NCI-H510A (cell line): Measurements from ENCODE around the gene CBX5.
"Not testable (repeated sequence)": the region's sequence is repeated elsewhere in the genome, so short reads cannot be mapped to it uniquely, and the experiment has no call there.

Experiments
- DNase-seq: peaks from one replicate; lab custom pipeline; 2025; lab: John Stamatoyannopoulos, UW

CBX5 gene

DNA sequence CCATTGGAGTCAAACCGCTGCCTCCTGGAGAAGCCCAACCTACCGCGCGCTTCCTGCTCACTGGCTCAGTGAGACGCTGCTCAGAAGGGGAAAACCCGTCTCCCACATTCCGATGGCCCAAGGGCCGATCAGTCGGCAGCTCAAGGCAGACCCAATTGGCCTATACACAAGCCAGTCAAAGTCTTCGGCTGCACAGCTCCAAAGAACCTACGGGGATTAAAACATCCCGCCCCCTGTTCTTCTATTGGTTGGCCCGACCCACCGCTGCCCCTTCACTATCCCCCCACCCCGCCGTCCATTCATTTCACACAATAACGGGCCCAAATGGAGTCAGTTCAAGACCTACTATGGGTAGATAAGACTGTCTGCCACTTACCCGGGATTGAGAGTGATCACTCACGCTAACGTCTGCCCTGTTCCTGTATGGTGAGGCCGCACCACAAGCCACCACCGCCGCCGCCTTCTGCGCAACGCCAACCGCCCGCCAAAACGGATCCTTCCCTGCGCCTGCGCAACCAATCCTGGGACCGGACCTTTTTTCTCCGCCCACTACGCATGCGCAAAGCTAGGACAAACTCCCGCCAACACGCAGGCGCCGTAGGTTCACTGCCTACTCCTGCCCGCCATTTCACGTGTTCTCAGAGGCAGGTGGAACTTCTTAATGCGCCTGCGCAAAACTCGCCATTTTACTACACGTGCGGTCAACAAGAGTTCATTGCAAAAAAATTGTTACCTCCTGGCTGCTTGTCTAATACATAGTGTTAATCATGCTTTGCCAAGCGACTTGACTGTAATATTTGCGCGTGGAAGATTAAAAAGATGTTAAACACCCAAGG lies at the start of gene CBX5:
TSS of gene CBX5 (minus strand) at position 491 of the 836 bp plus-strand sequence. CDS start 22,472 bp downstream, outside the sequence.
- DNase-seq = peak; percentile 98

DNA sequence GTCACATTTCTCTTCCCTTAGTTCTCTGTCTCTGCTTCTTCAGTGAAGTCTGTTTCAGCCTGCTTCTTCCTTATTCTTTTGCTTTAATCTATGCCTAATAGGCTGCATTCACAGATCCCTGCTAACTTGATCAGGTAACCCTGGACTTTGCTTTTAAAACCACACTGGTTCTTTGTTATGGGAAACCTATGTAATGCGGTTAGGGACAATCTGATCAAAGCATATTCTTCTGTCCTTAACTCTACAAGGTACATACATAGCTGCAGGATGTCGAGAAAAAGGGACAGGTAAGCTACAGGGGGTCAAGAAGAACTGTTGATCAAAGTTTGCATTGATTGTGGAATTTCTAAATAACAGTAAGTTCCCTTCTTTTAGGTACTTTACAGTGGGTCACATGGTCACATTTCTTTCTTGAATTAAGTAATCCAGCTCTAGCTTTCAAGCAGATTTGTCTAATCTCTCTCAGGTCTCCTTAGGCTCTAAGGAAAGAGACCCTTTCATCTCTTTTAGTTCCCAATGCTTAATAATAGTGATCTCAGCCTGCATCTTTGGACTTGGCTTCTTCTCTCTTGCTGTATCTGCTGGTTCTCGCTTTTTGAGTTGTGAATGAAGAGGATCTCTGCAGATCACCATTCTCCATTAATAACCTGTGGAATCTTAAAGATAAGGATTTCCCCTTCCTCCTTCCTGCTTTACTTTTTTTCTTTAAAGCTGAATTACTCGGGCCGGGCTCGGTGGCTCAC lies 48.8 kb upstream of the CBX5 start:
- no peak for DNase-seq

DNA sequence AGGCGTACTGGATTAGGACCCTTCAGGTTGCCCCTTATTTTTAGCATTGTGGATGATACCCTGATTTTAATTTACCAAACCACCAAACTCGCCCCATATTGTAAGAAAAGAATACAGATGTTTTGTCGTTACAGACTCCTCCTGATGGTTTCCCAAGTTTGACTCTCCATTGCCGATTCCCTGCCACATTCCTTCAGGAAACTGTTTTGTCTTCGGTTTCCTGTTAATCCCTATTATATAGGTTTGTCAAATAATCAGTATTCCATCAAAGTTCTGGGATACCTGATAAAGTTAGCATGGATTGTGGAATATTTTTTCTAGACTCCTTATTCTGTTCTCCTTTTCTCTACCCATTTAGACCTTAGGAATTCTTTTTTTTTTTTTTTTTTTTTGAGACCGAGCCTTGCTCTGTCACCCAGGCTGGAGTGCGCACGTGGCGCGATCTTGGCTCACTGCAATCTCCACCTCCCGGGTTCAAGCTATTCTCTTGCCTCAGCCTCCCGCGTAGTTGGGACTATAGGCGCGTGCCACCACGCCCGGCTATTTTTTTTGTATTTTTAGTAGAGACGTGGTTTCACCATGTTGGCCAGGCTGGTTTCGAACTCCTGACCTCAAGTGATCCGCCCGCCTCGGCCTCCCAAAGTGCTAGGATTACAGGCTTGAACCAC lies 45.7 kb upstream of the CBX5 start:
- not testable (repeated sequence) for DNase-seq

DNA sequence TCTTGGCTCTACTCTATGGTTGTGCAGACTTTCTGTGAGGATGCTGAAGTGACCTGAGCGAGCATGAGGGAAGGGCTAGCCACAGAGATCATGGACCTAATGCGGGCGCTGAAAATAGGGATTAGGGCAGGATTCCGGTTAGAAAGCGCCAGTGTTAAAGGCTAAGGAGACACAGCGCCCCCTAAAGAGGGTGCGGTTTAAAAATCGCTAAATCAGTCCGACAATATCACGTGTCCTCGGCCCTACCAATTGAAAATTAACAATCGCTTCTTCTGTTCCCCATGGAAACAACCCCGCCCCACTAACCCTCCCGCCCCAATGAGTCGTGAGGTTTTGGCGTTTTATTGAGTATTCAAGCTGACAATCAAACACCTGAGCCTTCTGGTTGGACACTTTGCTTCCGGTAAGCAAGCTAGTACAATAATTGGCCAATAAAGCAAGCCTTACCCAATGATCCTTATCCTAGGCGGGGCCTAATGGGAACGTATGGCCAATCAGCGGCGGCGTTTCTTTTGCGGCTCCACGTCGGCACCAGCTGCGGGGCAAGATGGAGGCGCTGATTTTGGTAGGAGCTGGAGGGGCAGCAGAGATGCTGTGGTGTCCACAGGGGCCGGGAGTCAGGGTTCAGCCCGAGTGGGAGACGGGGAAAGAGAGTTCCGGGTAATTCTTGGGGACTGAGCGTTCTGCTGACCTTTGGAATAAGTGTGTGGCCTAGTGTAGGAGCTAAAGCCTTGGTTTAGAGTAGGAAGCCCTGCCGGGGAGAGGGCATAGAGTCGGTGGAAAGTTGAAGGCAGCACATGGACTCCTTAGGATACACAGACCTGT lies 44.9 kb upstream of the CBX5 start, which contains the start of gene COPZ1:
TSS of gene COPZ1 (plus strand) at position 515 of the 825 bp plus-strand sequence. CDS start at position 548, 33 bp downstream.
- peak; percentile 99 for DNase-seq

DNA sequence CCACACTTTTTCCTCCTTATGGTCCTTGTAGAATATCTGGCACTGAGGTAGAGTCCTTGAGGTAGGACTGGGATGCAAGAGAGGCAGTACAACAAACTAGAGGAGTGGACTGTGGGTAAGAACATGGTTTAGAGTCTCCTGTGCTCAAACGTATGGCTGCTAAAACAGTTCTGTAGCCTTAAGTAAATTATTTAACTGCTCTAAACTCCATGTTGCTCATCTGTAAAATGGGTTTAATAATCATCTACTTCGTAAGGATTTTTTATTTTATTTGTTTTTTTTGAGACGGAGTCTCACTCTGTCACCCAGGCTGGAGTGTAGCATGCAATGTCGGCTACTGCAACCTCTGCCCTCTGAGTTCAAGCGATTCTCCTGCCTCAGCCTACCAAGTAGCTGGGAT lies 41.4 kb upstream of the CBX5 start:
- DNase-seq = no peak

DNA sequence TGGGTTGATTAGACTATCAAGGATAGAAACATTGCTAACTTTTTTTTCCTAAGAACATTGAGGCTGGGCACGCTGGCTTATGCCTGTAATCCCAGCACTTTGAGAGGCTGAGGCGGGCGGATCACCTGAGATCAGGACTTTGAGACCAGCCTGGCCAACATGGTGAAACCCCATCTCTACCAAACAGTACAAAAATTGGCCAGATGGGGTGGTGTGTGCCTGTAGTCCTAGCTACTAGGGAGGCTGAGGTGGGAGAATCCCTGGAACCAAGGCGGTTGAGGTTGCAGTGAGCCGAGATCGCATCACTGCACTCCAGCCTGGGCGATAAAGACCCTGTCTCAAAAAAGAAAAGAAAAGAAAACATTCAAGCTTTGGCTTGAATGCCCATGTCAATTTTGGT lies 32.4 kb upstream of the CBX5 start:
- DNase-seq = not testable (repeated sequence)

DNA sequence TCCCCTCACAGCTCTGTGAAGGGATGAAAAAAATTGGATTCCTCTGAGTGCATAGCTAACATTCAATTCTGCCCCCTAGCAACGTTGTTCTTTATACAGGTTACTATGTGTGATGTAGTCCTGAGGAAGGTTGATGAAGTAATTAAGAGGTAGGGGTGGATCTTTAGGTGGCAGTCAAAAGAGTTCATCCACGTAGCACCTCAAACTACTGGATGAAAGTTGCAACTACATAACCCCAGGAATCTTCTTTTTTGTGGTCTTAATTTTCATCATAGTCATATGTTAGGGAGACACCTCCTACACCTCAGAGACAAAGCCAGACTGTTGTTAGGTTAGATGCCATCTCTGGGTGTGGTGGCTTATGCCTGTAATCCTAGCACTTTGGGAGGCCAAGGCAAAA lies 31.1 kb upstream of the CBX5 start:
- no peak for DNase-seq

DNA sequence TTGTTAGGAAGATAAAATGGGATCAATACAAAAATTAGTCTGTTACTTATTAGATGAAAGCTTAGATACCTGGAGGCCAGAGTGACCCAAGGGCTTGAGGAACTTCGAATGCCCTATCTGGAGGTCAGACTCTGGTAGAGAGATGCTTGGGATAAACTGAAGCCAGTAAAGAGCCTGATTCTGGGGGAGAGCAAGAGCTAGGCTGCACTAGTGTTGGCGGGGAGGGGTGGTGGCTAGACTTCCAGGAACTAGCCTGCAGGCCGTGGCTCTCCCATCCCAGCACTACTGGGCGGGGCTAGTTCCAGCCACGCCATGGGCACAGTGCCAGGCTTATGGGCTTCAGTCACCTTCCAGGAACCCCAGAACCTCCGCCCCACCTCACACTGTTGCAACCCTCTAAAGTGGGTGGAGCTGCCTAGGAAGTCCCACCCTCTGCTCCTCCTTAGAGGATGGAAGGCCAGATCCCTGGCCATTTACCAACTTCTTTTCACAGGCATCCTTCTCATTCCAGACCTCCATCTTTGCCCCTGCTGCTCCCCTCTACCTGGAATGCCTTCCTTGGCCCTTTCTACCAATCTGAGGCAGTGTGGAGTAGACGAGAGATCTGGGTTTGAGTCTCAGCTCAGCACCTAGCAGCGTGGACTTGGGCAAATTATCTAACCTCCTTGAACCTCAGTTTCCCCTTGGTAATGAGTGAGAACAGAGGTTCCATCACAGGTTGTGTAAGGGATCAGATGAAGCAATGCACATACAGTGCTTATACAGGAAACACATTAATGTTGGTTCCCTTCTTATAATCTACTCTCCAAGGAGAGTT lies 27.2 kb upstream of the CBX5 start:
- no peak for DNase-seq

DNA sequence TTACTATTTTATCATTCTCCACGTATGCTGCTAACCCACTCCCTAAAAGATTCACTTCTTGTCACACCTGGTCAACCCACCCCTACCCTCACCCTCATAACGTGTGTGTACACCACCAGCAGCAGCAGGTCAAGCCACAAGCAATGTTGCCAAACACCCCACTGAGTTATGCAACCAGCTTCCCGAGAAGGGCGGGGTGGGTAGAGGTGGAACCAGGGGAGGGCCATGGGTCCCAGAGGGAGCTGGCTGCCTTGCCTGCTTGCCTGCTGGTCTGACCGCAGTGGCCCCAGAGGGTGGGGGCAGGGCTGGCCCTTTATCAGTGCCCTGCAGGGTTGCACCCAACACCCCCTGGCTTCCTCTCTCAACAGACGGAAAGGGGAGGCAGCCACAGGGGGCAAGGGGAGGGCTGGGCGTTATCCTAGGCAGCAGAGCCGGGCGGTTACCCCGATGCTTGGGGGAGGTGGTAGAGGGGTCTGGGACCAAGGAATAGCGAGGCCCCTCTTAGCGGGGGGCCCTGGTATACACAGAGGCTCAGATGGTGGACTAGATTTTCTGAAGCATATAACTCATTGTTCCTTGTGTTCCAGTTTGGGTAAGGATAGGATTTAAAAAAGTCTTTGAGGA lies 24.4 kb upstream of the CBX5 start:
- DNase-seq = no peak

DNA sequence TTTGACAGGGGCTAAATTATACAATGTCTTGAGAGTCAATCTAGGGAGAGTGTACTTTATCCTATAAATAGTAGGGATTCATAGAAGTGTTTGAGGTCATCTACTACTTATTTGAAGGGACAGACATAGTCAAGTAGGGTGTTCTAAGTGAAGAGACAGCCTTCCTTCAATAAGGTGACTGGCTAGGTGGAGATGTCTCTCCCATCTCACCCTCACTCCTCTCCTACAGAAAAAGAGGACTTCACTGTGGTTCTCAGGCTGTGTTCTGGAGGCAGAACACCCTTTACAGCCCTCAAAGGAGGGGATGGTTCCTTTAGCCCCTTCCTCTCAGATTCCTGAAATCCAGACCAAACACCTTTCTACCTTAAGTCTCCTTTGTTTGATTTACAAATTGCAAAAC lies 23.7 kb upstream of the CBX5 start:
- DNase-seq = no peak

DNA sequence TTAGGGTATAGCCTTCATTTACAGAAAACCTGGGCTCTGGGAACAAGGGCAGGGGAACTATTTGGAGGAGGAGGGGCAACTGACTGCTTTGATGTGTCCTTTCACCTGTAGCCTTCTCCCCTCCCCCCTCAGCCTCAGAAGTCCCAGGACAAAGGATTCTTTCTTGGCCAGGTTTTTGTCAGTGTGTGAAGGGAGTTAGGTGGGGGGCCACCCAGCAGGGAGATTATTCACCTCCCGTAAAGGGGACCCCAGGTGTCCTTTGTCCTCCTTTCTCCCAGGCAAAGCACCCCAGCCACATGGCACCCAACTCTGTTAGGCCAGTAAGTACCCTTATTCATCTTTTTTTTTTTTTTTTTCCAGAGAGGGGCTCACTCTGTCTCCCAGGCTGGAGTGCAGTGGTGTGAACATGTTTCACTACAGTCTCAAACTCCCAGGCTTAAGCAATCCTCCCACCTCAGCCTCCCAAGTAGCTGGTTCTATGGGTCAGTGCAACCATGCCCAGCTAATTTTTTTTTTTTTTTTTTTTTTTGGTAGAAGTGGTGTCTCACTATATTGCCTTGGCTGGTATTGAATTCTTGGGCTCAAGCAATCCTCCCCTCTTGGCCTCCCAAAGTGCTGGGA lies 21.6 kb upstream of the CBX5 start:
- no peak for DNase-seq

DNA sequence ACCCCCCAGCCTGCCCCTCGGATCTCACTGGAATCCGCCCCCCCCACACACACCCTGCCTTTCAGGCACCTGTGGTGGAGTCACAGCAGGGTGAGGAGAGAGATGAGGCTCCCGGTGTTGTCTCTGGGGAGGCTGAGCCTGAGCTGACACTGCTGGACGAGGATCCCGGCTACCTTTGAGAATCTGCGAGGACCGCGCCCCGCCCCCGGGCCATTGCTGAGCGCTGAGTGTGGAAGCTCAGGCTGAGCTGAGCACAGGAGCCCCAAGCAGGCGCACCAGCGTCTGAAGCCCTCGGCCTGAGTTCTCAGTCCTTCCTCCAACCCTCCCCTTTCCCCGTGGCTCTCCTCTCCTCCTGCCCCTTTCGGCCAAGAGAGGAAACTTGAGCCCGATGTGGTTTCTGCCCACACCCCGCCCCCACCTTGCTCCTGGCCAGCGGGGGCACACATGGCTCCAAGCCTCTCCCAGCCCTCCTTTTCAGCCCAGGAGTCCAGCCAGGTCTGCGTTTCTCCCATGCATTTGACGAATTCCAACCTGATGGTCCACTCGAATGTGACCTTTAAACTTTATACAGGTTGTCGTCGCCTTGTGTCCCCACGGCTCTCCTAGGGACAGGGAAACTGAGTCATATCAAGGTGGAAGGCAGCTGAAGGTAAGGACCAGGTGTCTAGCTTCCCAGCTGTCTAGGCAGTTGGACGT lies 21.0 kb upstream of the CBX5 start, which contains the start of gene NFE2:
TSS of gene NFE2 (minus strand) at position 284 of the 696 bp plus-strand sequence. CDS start 5,767 bp downstream, outside the sequence.
- DNase-seq = peak; percentile 44

DNA sequence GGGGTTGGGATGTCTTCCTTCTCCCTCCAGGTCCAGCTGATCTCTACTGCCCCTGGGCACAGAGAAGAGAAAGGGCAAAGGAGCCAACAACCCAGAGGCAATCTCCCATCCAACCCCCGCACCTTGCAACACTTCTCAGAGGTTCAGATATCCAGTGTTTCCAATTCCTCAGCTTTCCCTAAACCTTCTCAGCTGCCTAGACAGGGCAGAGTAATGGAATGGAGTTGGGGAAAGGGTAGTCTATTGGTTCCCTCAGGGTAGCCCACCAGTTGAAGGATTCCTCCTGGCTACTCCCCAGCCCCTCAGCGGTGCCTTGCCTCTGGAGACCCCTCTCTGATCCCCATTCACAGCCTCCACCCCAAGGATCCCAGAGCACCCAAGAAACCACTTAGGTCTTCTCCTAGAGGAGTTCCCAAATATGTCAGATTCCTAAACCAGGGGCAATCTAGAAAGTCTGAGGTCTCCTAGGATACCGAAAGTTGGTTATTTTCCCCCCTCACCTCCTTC lies 20.4 kb upstream of the CBX5 start:
- DNase-seq = no peak

DNA sequence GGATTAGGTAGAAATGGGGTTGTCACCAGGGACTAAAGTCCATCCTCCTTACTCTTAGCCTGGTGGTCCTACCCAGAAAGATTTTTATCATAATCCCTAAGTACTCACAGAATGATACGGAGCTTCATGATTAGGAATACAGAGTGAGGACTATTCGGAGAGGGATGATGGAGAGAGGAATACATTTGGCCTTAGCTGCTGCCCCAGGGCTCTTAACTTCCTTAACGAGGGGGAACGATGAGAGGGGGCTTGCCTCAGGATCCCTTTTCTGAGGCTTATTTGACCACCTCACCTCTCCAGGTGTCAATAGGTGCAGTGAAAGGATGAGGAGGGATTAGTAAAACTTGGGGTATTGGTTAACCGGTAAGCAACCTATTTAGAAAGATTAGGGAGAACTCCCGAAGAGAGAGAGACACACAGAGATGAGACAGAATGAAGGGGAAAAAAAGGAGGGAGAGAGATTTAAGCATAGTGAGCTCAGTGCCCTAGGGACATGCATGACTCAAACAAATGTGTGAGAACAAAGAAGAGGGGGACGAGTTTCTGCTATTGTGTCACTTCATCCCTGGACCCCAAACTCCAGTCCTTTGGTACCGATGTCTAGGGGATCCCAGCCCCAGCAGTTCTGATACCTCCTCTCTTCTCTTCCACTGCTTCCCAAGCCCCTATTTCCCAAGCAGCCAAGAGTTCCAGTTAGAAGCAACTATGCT lies 19.7 kb upstream of the CBX5 start:
- no peak for DNase-seq

DNA sequence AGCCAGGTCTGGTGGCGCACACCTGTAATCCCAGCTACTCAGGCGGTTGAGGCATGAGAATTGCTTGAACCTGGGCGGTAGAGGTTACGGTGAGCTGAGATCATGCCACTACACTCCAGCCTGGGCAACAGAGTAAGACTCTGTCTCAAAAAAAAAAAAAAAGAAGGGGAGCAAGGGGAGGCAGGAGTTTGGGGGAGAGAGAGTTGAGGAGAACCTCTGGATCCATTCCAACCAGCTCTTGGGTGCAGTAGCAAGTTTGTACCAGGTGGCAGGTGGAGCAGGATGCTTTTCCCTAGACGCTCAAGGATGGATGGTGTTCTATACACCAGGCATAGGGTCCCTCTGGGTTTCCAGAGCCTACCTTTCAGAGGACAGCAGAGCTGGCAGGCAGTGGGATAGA lies 19.0 kb upstream of the CBX5 start:
- no peak for DNase-seq

DNA sequence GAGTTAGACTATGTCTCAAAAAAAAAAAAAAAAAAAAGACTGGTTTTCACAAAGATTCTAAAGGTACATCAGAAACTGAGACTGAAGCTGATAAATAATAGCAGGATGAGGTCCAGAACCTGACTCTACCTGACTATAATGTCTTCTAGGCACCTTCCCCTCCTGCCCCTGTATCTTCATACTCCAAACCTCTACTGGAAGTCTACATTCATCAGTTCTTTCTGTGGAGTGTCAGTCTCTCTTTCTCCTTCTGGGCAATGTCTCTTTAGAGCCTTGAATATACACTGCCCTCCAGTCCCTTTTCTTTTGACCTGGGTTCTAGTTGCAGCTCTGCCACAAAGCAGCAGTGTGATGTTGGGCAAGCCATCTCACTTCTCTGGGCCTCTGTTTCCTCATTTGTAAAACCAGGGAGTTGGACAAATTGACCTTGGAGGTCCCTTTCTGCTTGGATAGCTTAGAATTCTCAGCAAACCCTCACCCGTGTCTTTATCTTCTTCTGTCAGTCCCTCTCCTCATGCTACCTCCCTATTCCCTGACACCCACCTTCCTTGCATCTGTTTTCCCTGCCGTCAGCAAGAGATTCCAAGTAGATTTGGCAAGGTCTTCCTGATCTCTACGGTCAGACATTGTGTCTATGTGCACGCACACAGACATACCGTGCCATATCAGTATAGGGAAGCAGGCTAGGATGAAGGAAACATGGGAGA lies 16.6 kb upstream of the CBX5 start:
- no peak for DNase-seq

DNA sequence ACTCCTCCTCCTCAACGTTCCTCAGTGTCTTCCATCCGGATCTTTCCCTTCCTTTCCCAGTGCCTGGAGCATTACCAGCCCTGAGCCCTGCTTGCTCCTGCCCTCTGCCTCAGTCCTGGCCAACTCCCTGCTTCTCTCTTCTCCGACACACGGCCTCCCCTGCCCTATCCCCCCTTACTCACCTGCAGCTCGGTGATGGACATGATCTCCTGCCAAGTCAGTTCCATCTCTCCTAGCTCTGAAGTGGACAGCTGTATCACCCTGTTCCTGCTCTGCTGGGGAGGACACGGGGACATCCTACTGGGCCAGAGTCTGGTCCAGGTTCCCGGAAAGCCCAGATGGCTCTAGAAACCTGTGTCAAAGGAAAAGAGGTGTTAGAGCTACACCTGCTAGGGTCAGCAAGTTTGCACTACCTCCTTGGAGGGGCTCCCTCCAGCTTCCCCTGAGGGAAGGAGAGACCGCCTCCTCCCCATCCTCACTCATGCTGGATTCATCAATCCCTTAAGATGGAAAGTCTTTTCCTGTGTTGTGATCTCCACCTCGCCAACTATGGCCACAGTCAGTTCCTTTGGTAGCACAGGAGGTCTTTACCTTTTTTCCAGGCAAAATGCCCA lies 15.1 kb upstream of the CBX5 start:
- no peak for DNase-seq
